Esophagus muscularis mucosa (tissue), 3 donors: ENCODE measurements around the gene ANP32B.

Source experiments
- CTCF ChIP-seq, 3 experiments: fragments of 200-600 bp in 2 of 3; fragments of 450-650 bp in 1 of 3; sonication (generic) in 2 of 3; IDR thresholded peaks; one replicate each; pipeline ENCODE4 v1.5.1; 2017 to 2019; ENCODE audit warnings: antibody characterized with exemption in 3 of 3, mild to moderate bottlenecking in 2 of 3, moderate library complexity in 1 of 3
- EP300 ChIP-seq: sonication (generic); formaldehyde crosslinking; IDR thresholded peaks from one replicate; pipeline ENCODE4 v1.6.1; 2017; ENCODE audit warnings: antibody characterized with exemption

GRCh38 chr9:98047002-98047401 is 63.9 kb downstream of the ANP32B start:
- no peak for TF ChIP-seq CTCF (IDR thresholded peaks at IDR 0.05)
- TF ChIP-seq EP300, result no peak
